H9 (cell line): ENCODE results near the gene CKS1B. TPM values are rescaled to one million over a fixed set of nuclear protein-coding genes. Genes with fewer than 3 reads are reported as not detected.

Experiments
- DNase-seq: peaks from one replicate; pipeline ENCODE4 v3.0.0-alpha.2; 2017
- H2AFZ ChIP-seq: one replicate; pipeline ENCODE4 v1.6.1; 2013; ENCODE audit warnings: mild to moderate bottlenecking, low read length, control low read depth, moderate library complexity
- H2AK5ac ChIP-seq: 2 replicates; pipeline ENCODE4 v1.6.1; 2013; ENCODE audit warnings: low read length, control low read depth, mixed read lengths; ENCODE audit not compliant: insufficient read length
- H2BK120ac ChIP-seq: one replicate; pipeline ENCODE4 v1.6.1; 2013; ENCODE audit warnings: low read depth, mild to moderate bottlenecking, low read length, control low read depth, inconsistent platforms; ENCODE audit not compliant: poor library complexity, severe bottlenecking
- H2BK12ac ChIP-seq: 2 replicates; pipeline ENCODE4 v1.6.1; 2013; ENCODE audit warnings: low read length, control low read depth, mixed read lengths, low read depth; ENCODE audit not compliant: insufficient read length
- H2BK15ac ChIP-seq: 2 replicates; pipeline ENCODE4 v1.6.1; 2013; ENCODE audit warnings: low read depth, low read length, control low read depth
- H2BK20ac ChIP-seq: one replicate; pipeline ENCODE4 v1.6.1; 2013; ENCODE audit warnings: low read depth, mild to moderate bottlenecking, low read length, control low read depth, inconsistent platforms; ENCODE audit not compliant: poor library complexity, severe bottlenecking
- H2BK5ac ChIP-seq: 2 replicates; pipeline ENCODE4 v1.6.1; 2013; ENCODE audit warnings: low read length, control low read depth, mixed read lengths; ENCODE audit not compliant: insufficient read length
- H3K14ac ChIP-seq: 2 replicates; pipeline ENCODE4 v1.6.1; 2013; ENCODE audit warnings: low read length, control low read depth; ENCODE audit not compliant: insufficient read depth
- H3K18ac ChIP-seq: 2 replicates; pipeline ENCODE4 v1.6.1; 2013; ENCODE audit warnings: low read depth, mild to moderate bottlenecking, mixed read lengths, low read length, control low read depth; ENCODE audit not compliant: insufficient read length
- H3K23ac ChIP-seq: 2 replicates; pipeline ENCODE4 v1.6.1; 2013; ENCODE audit warnings: low read length, control low read depth, mixed read lengths, low read depth; ENCODE audit not compliant: insufficient read length
- H3K23me2 ChIP-seq: 2 replicates; pipeline ENCODE4 v1.6.1; 2013; ENCODE audit warnings: low read depth, mild to moderate bottlenecking, mixed read lengths, low read length, control low read depth; ENCODE audit not compliant: insufficient read length, poor library complexity, severe bottlenecking
- H3K27ac ChIP-seq: 2 replicates; pipeline ENCODE4 v1.5.1; 2013; ENCODE audit warnings: low read length, control low read depth, mixed read lengths, low read depth; ENCODE audit not compliant: insufficient read length
- H3K27me3 ChIP-seq: 2 replicates; pipeline ENCODE4 v1.6.1; 2013; ENCODE audit warnings: low read length, control low read depth, inconsistent platforms; ENCODE audit not compliant: insufficient read depth
- H3K4ac ChIP-seq: 2 replicates; pipeline ENCODE4 v1.6.1; 2013; ENCODE audit warnings: low read depth, mild to moderate bottlenecking, control low read depth, inconsistent platforms, low read length, moderate library complexity
- H3K4me1 ChIP-seq: 2 replicates; pipeline ENCODE4 v1.6.1; 2013; ENCODE audit warnings: low read length, control low read depth, inconsistent platforms; ENCODE audit not compliant: insufficient read depth
- H3K4me2 ChIP-seq: 2 replicates; pipeline ENCODE4 v1.6.1; 2013; ENCODE audit warnings: low read length, control low read depth, mixed read lengths; ENCODE audit not compliant: insufficient read length, insufficient read depth
- H3K56ac ChIP-seq: 2 replicates; pipeline ENCODE4 v1.6.1; 2013; ENCODE audit warnings: low read depth, mild to moderate bottlenecking, mixed read lengths, low read length, control low read depth; ENCODE audit not compliant: insufficient read length
- H3K79me1 ChIP-seq: 2 replicates; pipeline ENCODE4 v1.6.1; 2013; ENCODE audit warnings: low read depth, mild to moderate bottlenecking, moderate library complexity, low read length, control low read depth, inconsistent platforms; ENCODE audit not compliant: insufficient read depth, poor library complexity, severe bottlenecking
- H3K79me2 ChIP-seq: 2 replicates; pipeline ENCODE4 v1.6.1; 2013; ENCODE audit warnings: low read length, control low read depth, inconsistent platforms; ENCODE audit not compliant: insufficient read depth
- H3K9ac ChIP-seq: 2 replicates; pipeline ENCODE4 v1.6.1; 2013; ENCODE audit warnings: low read length, control low read depth, mixed read lengths; ENCODE audit not compliant: insufficient read length; ENCODE audit errors: extremely low read depth
- H3K9me3 ChIP-seq: one replicate; pipeline ENCODE4 v1.6.1; 2013; ENCODE audit warnings: low read depth, low read length, inconsistent platforms; ENCODE audit not compliant: control insufficient read depth
- H3T11ph ChIP-seq: one replicate; pipeline ENCODE4 v1.6.1; 2013; ENCODE audit warnings: mild to moderate bottlenecking, low read length, control low read depth, inconsistent platforms
- H4K20me1 ChIP-seq: one replicate; pipeline ENCODE4 v1.6.1; 2013; ENCODE audit not compliant: control insufficient read depth, insufficient read length, insufficient read depth
- H4K5ac ChIP-seq: 2 replicates; pipeline ENCODE4 v1.6.1; 2013; ENCODE audit warnings: low read depth, mild to moderate bottlenecking, mixed read lengths, low read length, control low read depth; ENCODE audit not compliant: insufficient read length
- H4K8ac ChIP-seq: replicated peaks from 2 replicates; pipeline ENCODE4 v1.6.1; 2013; ENCODE audit warnings: low read length, control low read depth, mixed read lengths, low read depth; ENCODE audit not compliant: insufficient read length
- H4K91ac ChIP-seq: 2 replicates; pipeline ENCODE4 v1.6.1; 2013; ENCODE audit warnings: low read depth, mild to moderate bottlenecking, moderate library complexity, mixed read lengths, low read length, control low read depth; ENCODE audit not compliant: insufficient read length
- H3K27ac Mint-ChIP-seq, 3 experiments: 2 replicates in 2 of 3; 3 replicates in 1 of 3; pipeline ENCODE4 v1.8.0; 2020 to 2021; ENCODE audit warnings: mixed read lengths in 3 of 3, mild to moderate bottlenecking in 1 of 3, moderate library complexity in 1 of 3
- H3K27me3 Mint-ChIP-seq: 2 replicates; pipeline ENCODE4 v1.8.0; 2021; ENCODE audit warnings: low read depth, mild to moderate bottlenecking, moderate library complexity, mixed read lengths
- H3K36me3 Mint-ChIP-seq, 3 experiments: 2 replicates in 2 of 3; 3 replicates in 1 of 3; pipeline ENCODE4 v1.8.0; 2020 to 2021; ENCODE audit warnings: low read depth in 3 of 3, mixed read lengths in 3 of 3; ENCODE audit not compliant: insufficient read depth in 1 of 3
- H3K4me1 Mint-ChIP-seq, 2 experiments: 2 replicates each; pipeline ENCODE4 v1.8.0; 2020; ENCODE audit warnings: mixed read lengths in 2 of 2
- H3K4me3 Mint-ChIP-seq, 2 experiments: 2 replicates in 1 of 2; 3 replicates in 1 of 2; pipeline ENCODE4 v1.8.0; 2020 to 2021; ENCODE audit warnings: mild to moderate bottlenecking in 2 of 2, mixed read lengths in 2 of 2, moderate library complexity in 1 of 2
- H3K9me3 Mint-ChIP-seq, 2 experiments: 2 replicates in 1 of 2; 3 replicates in 1 of 2; pipeline ENCODE4 v1.8.0; 2020; ENCODE audit warnings: mild to moderate bottlenecking in 2 of 2, mixed read lengths in 2 of 2, moderate library complexity in 1 of 2
- CTCF ChIP-seq: fragments of 200-600 bp; sonication (generic); conservative IDR thresholded peaks from 3 replicates; pipeline ENCODE4 v1.8.0; 2021; ENCODE audit warnings: antibody characterized with exemption, mild to moderate bottlenecking
- WGBS: extraction: QIAGEN DNeasy Blood & Tissue Kit; methylation state at CpG from one replicate; pipeline ENCODE4 v1.1.7; 2013; ENCODE audit warnings: missing lambda C conversion rate, low lambda C conversion rate, mixed read lengths; ENCODE audit not compliant: insufficient read length; ENCODE audit errors: extremely low coverage; 5-methylcytosine and 5-hydroxymethylcytosine counted together
- total RNA-seq: library from RNA; stranded (reverse); gene quantifications from 2 replicates; pipeline ENCODE4 v1.2.1, GENCODE V29; 2021

CKS1B gene
- total RNA-seq, 1 experiment from 2014 or later: 279 TPM

- Histone ChIP-seq H4K20me1 (no peaks in the 10 kb centered on the region), H3K18ac (no peak overlapping the region), H2BK120ac (no peak overlapping the region), H2BK20ac (no peak overlapping the region), H3K4me2 (peak overlapping the region; percentile 4), H2BK5ac (no peak overlapping the region), H3K4ac (no peak overlapping the region), H3K27me3 (no peaks in the 10 kb centered on the region), H4K91ac (no peak overlapping the region), H4K8ac (no peak overlapping the region), H2AFZ (no peak overlapping the region), H3K79me1 (no peaks in the 10 kb centered on the region), H3K23ac (no peak overlapping the region), H3K14ac (no peak overlapping the region), H3K9ac (no peak overlapping the region), H3T11ph (no peak overlapping the region), H4K5ac (no peak overlapping the region), H3K9me3 (no peaks in the 10 kb centered on the region), H3K27ac (no peak overlapping the region), H2BK15ac (no peak overlapping the region), H2BK12ac (no peak overlapping the region), H2AK5ac (no peak overlapping the region), H3K79me2 (no peaks in the 10 kb centered on the region; the same call in 1 of the 2 replicates), H3K4me1 (peaks cover 3% of the 10 kb centered on the region; the same call in 1 of the 2 replicates), H3K23me2 (no peaks in the 10 kb centered on the region), H3K56ac (no peak overlapping the region)
- H3K36me3 Mint-ChIP-seq: peaks cover 8 to 39% (median 23%) of the 10 kb centered on the region in 3 experiments; a peak in 6 of 7 replicates
- H3K4me3 Mint-ChIP-seq: peak overlapping the region in 1 of 2 experiments; percentile 67; a peak in 3 of 5 replicates
- WGBS: no CpG with 5 or more reads among the region's 26 CpGs
- peaks cover 35 to 57% of the 10 kb centered on the region in 2 experiments for H3K4me1 Mint-ChIP-seq
- no peaks in the 10 kb centered on the region; a peak in 1 of 5 replicates for H3K9me3 Mint-ChIP-seq
- no peak for DNase-seq
- peak overlapping the region in 2 of 3 experiments; percentile 66 to 95; a peak in 3 of 7 replicates for H3K27ac Mint-ChIP-seq
- TF ChIP-seq CTCF: no peak
- no peaks in the 10 kb centered on the region; the same call in none of the 2 replicates for H3K27me3 Mint-ChIP-seq
Measured at GRCh38 chr1:155016231-155016831, 41.9 kb downstream of the CKS1B start.
